Endothelial cell of umbilical vein (primary cell): ENCODE measurements around the gene SARS2. TPM values are rescaled to one million over a fixed set of nuclear protein-coding genes. Genes with fewer than 3 reads are reported as not detected.
"Not testable (repeated sequence)": the region's sequence is repeated elsewhere in the genome, so short reads cannot be mapped to it uniquely, and the experiment has no call there.

Experiments
- BruUV-seq: library from RNA; stranded (reverse); fragments of 400-500 nt; replicated peaks from 2 replicates; lab custom pipeline; 2021; lab: Mats Ljungman, UMichigan
- CTCF ChIA-PET: fragments of 300-600, 350-600 bp; sonication (Branson Sonifier 250); formaldehyde crosslinking; loops from one replicate; lab custom pipeline; 2021; ENCODE audit warnings: antibody characterized with exemption, inconsistent platforms; lab: Charles Lee
- POLR2A ChIA-PET: fragments of 300-600, 350-600 bp; sonication (Branson Sonifier 250); formaldehyde crosslinking; loops from one replicate; lab custom pipeline; 2021; ENCODE audit warnings: antibody characterized with exemption, inconsistent platforms; lab: Charles Lee
- DNase-seq: peaks from one replicate; pipeline ENCODE4 v3.0.0-alpha.2; 2011; ENCODE audit warnings: low read depth, low spot score
- FAIRE-seq: peaks from 2 replicates; lab custom pipeline; 2011; peaks lifted over from hg19 to GRCh38; lab: Jason Lieb, UNC
- H2AFZ ChIP-seq: 2 replicates; pipeline ENCODE4 v1.6.0; 2012; ENCODE audit warnings: low read depth, low read length, control low read depth, inconsistent platforms
- H3K27ac ChIP-seq: 2 replicates; pipeline ENCODE4 v1.5.1; 2011; ENCODE audit warnings: low read depth, mild to moderate bottlenecking, control low read depth, low read length, moderate library complexity; ENCODE audit not compliant: insufficient read depth
- H3K27me3 ChIP-seq, 2 experiments: 2 replicates each; pipeline versions ENCODE4 v1.6.0 to v1.6.1; 2011; ENCODE audit warnings: low read length in 2 of 2, mixed read lengths in 1 of 2; ENCODE audit not compliant: control insufficient read depth in 2 of 2, insufficient read depth in 2 of 2
- H3K36me3 ChIP-seq, 2 experiments: 2 replicates in 1 of 2; 3 replicates in 1 of 2; pipeline ENCODE4 v1.5.1; 2011; ENCODE audit warnings: low read length in 2 of 2, mild to moderate bottlenecking in 1 of 2, moderate library complexity in 1 of 2; ENCODE audit not compliant: control insufficient read depth in 2 of 2, insufficient read depth in 2 of 2; ENCODE audit errors: extremely low read depth in 1 of 2
- H3K4me1 ChIP-seq: 3 replicates; pipeline ENCODE4 v1.5.1; 2011; ENCODE audit warnings: mild to moderate bottlenecking, low read length; ENCODE audit not compliant: control insufficient read depth, insufficient read depth; ENCODE audit errors: extremely low read depth
- H3K4me2 ChIP-seq: 2 replicates; pipeline ENCODE4 v1.6.1; 2011; ENCODE audit warnings: low read length, control low read depth, mixed read lengths; ENCODE audit not compliant: insufficient read depth
- H3K4me3 ChIP-seq, 3 experiments: fragments of 200-600 bp in 1 of 3; sonication (generic), shearing (Covaris generic) in 1 of 3; replicated peaks in 1 of 3; 2 replicates each; pipeline ENCODE4 v1.5.1; 2011 to 2016; ENCODE audit warnings: control low read depth in 3 of 3, low read length in 3 of 3, mild to moderate bottlenecking in 2 of 3, inconsistent platforms in 1 of 3, low read depth in 1 of 3, moderate library complexity in 1 of 3; ENCODE audit not compliant: insufficient read depth in 1 of 3
- H3K79me2 ChIP-seq: 2 replicates; pipeline ENCODE4 v1.6.0; 2012; ENCODE audit warnings: low read length, inconsistent platforms; ENCODE audit not compliant: control insufficient read depth, insufficient read depth
- H3K9ac ChIP-seq: replicated peaks from 2 replicates; pipeline ENCODE3; 2011; ENCODE audit warnings: low read length, control low read depth; ENCODE audit not compliant: insufficient read depth; ENCODE audit errors: extremely low read depth
- H3K9me1 ChIP-seq: replicated peaks from 3 replicates; pipeline ENCODE4 v1.6.0; 2011; ENCODE audit warnings: mild to moderate bottlenecking, low read length; ENCODE audit not compliant: control insufficient read depth, insufficient read depth; ENCODE audit errors: extremely low read depth
- H3K9me3 ChIP-seq: replicated peaks from 2 replicates; pipeline ENCODE4 v1.5.1; 2012; ENCODE audit warnings: low read length, inconsistent platforms; ENCODE audit not compliant: control insufficient read depth, insufficient read depth
- H4K20me1 ChIP-seq: replicated peaks from 2 replicates; pipeline ENCODE3; 2011; ENCODE audit warnings: mild to moderate bottlenecking, low read length; ENCODE audit not compliant: control insufficient read depth, insufficient read depth; ENCODE audit errors: extremely low read depth
- EZH2 ChIP-seq: IDR thresholded peaks from 2 replicates; pipeline ENCODE4 v1.6.1; 2012; ENCODE audit warnings: borderline replicate concordance, low read depth, mild to moderate bottlenecking, moderate library complexity, low read length, inconsistent platforms; ENCODE audit not compliant: severe bottlenecking
- FOS ChIP-seq: IDR thresholded peaks from 2 replicates; pipeline ENCODE4 v1.6.1; 2011; ENCODE audit warnings: mild to moderate bottlenecking, low read length, moderate library complexity, borderline replicate concordance; ENCODE audit not compliant: insufficient read depth
- JUN ChIP-seq: IDR thresholded peaks from 2 replicates; pipeline ENCODE4 v1.6.1; 2011; ENCODE audit warnings: borderline replicate concordance, low read depth; ENCODE audit not compliant: insufficient read length, insufficient read depth
- MYC ChIP-seq: IDR thresholded peaks from one replicate; pipeline ENCODE4 v1.6.1; 2011; ENCODE audit warnings: mild to moderate bottlenecking, low read depth, low read length
- dilution Hi-C: fragments of 300-500 bp; cut with MboI; formaldehyde crosslinking; loops from one replicate; pipeline ENCODE4 v1.15.0; 2019; ENCODE audit warnings: low sequenced_read_pairs; ENCODE audit not compliant: extremely low pct_ligation_motif_present
- intact Hi-C: fragments of 100-400 bp; cut with micrococcal nuclease; formaldehyde crosslinking; loops from one replicate; pipeline ENCODE4 v1.10.0; 2022
- polyA plus RNA-seq, 4 experiments: library from polyadenylated mRNA; depleted of rRNA in 3 of 4; stranded (reverse) in 3 of 4; unstranded in 1 of 4; fragments of >200 nt; gene quantifications; 2 replicates each; pipeline versions ENCODE4 v1.2.1 to v1.2.3, GENCODE V29; 2011 to 2012; ENCODE audit warnings: missing spikeins in 1 of 4
- total RNA-seq: library from RNA; stranded (reverse); gene quantifications from 2 replicates; pipeline ENCODE4 v1.2.3, GENCODE V29; 2021
- TF ChIP-seq, protein P1 (sequence below): IDR thresholded peaks from 2 replicates; pipeline ENCODE4 v1.6.1; 2011; ENCODE audit not compliant: insufficient read depth, insufficient read length

The SARS2 gene
- total and polyA plus RNA-seq, 2 donors (not counting 3 experiments of a cell fraction or from before 2014, with no cell fraction given) = 40.3 to 43.7 TPM

DNA sequence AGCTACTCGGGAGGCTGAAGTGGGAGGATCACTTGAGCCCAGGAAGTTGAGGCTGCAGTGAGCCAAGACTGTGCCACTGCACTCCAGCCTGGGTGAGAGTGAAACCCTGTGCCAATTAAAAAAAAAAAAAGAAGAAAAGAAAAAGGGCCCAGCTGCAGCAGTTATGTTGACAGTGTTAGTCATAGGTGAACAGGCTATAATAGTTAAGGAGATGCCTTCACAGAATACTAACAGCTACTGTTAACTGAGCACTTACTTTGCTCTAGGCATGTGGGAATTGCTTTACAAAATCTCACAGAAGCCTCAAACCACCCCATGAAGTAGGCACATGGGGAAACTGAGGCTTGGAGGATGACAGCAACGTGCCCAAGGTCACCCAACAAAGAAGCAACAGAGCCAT lies 41.1 kb upstream of the SARS2 start:
- intact Hi-C loops = loop anchor here (2.0 kb wide), 1 partner anchor 57 kb away; no protein-coding TSS in a partner anchor
- Histone ChIP-seq H3K9ac (no peak overlapping the region), H3K79me2 (peaks cover 13% of the 10 kb centered on the region), H4K20me1 (no peaks in the 10 kb centered on the region), H2AFZ (no peak overlapping the region), H3K4me1 (peaks cover 14% of the 10 kb centered on the region), H3K36me3 (peaks cover 0 to 2% of the 10 kb centered on the region in 2 experiments), H3K9me3 (no peaks in the 10 kb centered on the region), H3K9me1 (no peaks in the 10 kb centered on the region), H3K4me3 (no peak overlapping the region), H3K4me2 (no peak overlapping the region), H3K27ac (no peak overlapping the region), H3K27me3 (no peaks in the 10 kb centered on the region)
- dilution Hi-C loops = no loop called here
- CTCF ChIA-PET = interaction anchor here (1.4 to 1.7 kb wide), 2 partner anchors 10 to 80 kb away, joined by 3 to 7 read pairs; no protein-coding TSS in a partner anchor
- FAIRE-seq = no peak
- no peak for DNase-seq
- TF ChIP-seq FOS = no peak
- no peak for TF ChIP-seq MYC
- TF ChIP-seq EZH2 = no peak
- no TSS peak for BruUV-seq
- POLR2A ChIA-PET = no interaction called here

DNA sequence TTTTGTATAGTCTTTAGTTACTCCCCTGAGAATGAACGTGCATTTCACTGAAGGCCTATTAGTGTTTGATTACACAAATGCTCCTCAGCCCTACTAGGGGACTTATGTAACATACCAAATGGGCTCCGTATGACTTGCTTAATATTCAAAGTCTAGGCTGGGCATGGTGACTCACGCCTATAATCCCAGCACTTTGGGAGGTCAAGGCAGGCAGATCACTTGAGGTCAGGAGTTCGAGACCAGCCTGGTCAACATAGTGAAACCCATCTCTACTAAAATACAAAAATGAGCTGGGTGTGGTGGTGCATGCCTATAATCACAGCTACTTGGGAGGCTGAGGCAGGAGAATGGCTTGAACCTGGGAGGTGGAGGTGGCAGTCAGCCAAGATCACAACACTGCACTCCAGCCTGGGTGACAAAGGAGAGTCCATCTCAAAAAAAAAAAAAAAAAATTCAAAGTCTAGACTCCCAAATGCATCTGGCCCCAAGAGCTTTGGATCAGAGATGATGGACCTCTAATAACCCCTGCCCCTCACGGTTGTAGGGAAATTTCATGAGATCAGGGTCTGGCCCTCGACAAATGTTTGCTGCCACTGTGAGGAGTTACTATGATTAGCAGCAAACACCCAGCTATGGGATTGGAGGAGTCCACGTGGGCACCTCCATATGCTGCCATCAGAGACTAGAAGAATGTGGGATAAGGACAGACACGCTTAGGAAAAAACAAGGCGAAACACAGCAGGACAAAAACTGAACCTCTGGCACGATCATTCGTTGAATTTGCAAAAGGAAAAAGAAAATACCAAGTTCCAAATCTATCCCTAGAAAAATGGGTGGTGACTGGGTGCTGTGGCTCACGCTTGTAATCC lies 40.3 kb upstream of the SARS2 start:
- Histone ChIP-seq H3K9me3 (no peaks in the 10 kb centered on the region), H3K36me3 (peaks cover 0 to 2% of the 10 kb centered on the region in 2 experiments), H4K20me1 (no peaks in the 10 kb centered on the region), H3K4me2 (no peak overlapping the region), H3K4me1 (peaks cover 8% of the 10 kb centered on the region), H3K9me1 (no peaks in the 10 kb centered on the region), H3K4me3 (no peak overlapping the region), H3K9ac (no peak overlapping the region), H3K79me2 (peaks cover 13% of the 10 kb centered on the region), H3K27ac (no peak overlapping the region), H3K27me3 (no peaks in the 10 kb centered on the region), H2AFZ (no peak overlapping the region)
- no peak for DNase-seq
- intact Hi-C loops (loop anchor here (2.0 kb wide), 1 partner anchor 58 kb away; no protein-coding TSS in a partner anchor), dilution Hi-C loops (no loop called here)
- ChIA-PET CTCF (interaction anchor here (0.6 to 1.7 kb wide), 3 partner anchors 9 to 81 kb away, joined by 3 to 7 read pairs (median 3); no protein-coding TSS in a partner anchor), POLR2A (interaction anchor here (0.6 kb wide), 1 partner anchor 171 kb away, joined by 3 read pairs; no protein-coding TSS in a partner anchor)
- no peak for FAIRE-seq
- no TSS peak for BruUV-seq
- TF ChIP-seq EZH2 = no peak
- no peak for TF ChIP-seq JUN
- TF ChIP-seq, protein P1, sequence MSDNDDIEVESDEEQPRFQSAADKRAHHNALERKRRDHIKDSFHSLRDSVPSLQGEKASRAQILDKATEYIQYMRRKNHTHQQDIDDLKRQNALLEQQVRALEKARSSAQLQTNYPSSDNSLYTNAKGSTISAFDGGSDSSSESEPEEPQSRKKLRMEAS = no peak

DNA sequence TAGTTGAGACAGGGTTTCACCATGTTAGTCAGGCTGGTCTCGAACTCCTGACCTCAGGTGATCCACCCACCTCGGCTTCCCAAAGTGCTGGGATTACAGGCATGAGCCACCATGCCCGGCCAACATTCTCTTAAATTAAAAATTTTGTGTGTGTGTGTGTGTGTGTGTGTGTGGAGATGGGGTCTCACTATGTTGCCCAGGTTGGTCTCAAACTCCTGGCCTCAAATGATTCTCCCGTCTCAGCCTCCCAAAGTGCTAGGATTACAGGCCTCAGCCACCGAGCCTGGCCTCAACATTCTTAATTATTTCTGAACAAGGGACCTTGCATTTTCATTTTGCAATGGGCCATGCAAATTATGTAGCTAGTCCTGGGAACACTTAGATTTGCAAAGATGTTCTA lies 35.6 kb upstream of the SARS2 start:
- H3K4me2 ChIP-seq, POLR2A ChIA-PET, H3K4me1 ChIP-seq, dilution Hi-C loops, H2AFZ ChIP-seq, H3K9me1 ChIP-seq, H3K27me3 ChIP-seq, intact Hi-C loops, H4K20me1 ChIP-seq, H3K4me3 ChIP-seq, BruUV-seq, DNase-seq, H3K9ac ChIP-seq, FAIRE-seq, H3K27ac ChIP-seq, H3K9me3 ChIP-seq, H3K79me2 ChIP-seq, H3K36me3 ChIP-seq: not testable (repeated sequence)
- CTCF ChIA-PET = interaction anchor here (0.8 to 1.1 kb wide), 2 partner anchors 10 to 85 kb away, joined by 3 to 4 read pairs; no protein-coding TSS in a partner anchor
